ENCODE data around the gene SLC17A5.
"Not testable (repeated sequence)": the region's sequence is repeated elsewhere in the genome, so short reads cannot be mapped to it uniquely, and the experiment has no call there.

Gene SLC17A5

GRCh38 chr6:73688351-73688750, 34.6 kb upstream of the SLC17A5 start:
- Histone ChIP-seq H3K36me3 (ENCODE audit: insufficient read depth, low read length) (no peaks in the 10 kb centered on the region), H3K27ac (ENCODE audit: low read length) (no peak overlapping the region), H3K27me3 (ENCODE audit: insufficient read depth, low read length, poor library complexity) (no peaks in the 10 kb centered on the region), H3K9ac (ENCODE audit: low read depth, low read length) (no peak overlapping the region), H3K4me3 (ENCODE audit: low read depth in 1 of 2, low read length in 2 of 2) (no peak overlapping the region), H3K79me2 (ENCODE audit: insufficient read depth, low read length) (no peaks in the 10 kb centered on the region), H3K9me3 (ENCODE audit: insufficient read depth, low read length, severe bottlenecking) (no peaks in the 10 kb centered on the region), H4K20me1 (ENCODE audit: insufficient read depth, low read length) (no peaks in the 10 kb centered on the region), H2AFZ (ENCODE audit: low read depth, low read length) (no peak overlapping the region), H3K4me2 (ENCODE audit: insufficient read depth, low read length) (no peak overlapping the region), H3K4me1 (ENCODE audit: insufficient read depth, low read length) (no peaks in the 10 kb centered on the region)
- TF ChIP-seq EZH2 (IDR thresholded peaks at IDR 0.05; ENCODE audit: borderline replicate concordance, low read depth, low read length, severe bottlenecking) = no peak
- TF ChIP-seq, protein P1, sequence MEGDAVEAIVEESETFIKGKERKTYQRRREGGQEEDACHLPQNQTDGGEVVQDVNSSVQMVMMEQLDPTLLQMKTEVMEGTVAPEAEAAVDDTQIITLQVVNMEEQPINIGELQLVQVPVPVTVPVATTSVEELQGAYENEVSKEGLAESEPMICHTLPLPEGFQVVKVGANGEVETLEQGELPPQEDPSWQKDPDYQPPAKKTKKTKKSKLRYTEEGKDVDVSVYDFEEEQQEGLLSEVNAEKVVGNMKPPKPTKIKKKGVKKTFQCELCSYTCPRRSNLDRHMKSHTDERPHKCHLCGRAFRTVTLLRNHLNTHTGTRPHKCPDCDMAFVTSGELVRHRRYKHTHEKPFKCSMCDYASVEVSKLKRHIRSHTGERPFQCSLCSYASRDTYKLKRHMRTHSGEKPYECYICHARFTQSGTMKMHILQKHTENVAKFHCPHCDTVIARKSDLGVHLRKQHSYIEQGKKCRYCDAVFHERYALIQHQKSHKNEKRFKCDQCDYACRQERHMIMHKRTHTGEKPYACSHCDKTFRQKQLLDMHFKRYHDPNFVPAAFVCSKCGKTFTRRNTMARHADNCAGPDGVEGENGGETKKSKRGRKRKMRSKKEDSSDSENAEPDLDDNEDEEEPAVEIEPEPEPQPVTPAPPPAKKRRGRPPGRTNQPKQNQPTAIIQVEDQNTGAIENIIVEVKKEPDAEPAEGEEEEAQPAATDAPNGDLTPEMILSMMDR (IDR thresholded peaks at IDR 0.05; ENCODE audit: borderline replicate concordance, extremely low read depth, low read length, poor library complexity, severe bottlenecking) = no peak
- ATAC-seq (ENCODE audit: insufficient read depth, low read depth) (no peak), DNase-seq (no peak)

DNA sequence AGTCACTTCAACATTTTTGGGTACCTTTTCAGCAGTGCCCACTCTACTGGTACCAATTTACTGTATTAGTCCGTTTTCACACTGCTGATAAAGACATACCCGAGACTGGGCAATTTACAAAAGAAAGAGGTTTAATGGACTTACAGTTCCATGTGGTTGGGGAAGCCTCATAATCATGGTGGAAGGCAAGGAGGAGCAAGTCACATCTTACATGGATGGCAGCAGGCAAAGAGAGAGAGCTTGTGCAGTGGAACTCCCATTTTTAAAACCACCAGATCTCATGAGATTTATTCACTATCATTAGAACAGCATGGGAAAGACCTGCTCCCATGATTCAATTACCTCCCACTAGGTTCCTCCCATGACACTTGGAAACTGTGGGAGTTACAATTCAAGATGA, 29.8 kb upstream of the SLC17A5 start:
- H4K20me1 ChIP-seq (ENCODE audit: insufficient read depth, low read length); H3K36me3 ChIP-seq (ENCODE audit: insufficient read depth, low read length); H3K4me3 ChIP-seq (ENCODE audit: low read depth in 1 of 2, low read length in 2 of 2); H3K27me3 ChIP-seq (ENCODE audit: insufficient read depth, low read length, poor library complexity); H2AFZ ChIP-seq (ENCODE audit: low read depth, low read length); H3K27ac ChIP-seq (ENCODE audit: low read length); H3K79me2 ChIP-seq (ENCODE audit: insufficient read depth, low read length); DNase-seq; H3K9ac ChIP-seq (ENCODE audit: low read depth, low read length); H3K4me2 ChIP-seq (ENCODE audit: insufficient read depth, low read length); ATAC-seq (ENCODE audit: insufficient read depth, low read depth); H3K4me1 ChIP-seq (ENCODE audit: insufficient read depth, low read length); H3K9me3 ChIP-seq (ENCODE audit: insufficient read depth, low read length, severe bottlenecking): not testable (repeated sequence)

DNA sequence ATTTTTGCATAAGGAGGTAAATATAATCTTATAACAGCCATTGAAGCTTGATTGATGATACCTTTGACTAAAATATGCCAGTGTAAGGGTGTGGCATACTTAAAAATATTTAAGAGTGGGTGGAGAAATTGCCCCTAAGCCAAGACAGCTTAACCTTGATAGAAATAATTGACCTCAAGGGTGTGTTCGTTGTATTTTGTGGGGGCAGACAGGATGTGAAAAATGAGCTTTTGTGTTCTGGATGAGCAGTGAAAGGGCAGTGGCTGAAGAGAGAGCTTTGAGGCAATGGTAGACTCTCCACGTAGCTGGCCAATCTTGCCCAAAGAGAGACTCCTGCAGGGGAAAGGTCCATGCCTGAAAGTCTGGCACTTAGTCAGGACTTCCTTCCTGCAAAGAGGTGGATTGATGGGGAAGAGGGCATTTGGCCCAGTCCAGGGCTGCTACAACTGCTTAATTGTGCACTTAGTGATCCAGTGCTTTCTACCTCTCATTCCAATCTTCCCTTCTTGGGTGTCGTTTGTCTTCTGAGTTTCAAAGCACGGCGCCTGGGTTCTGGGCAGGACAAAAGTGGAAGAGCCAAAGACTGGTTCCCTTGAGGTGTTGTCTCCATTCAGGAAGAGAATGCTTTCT, 26.6 kb upstream of the SLC17A5 start:
- no peak overlapping the region for H3K4me2 ChIP-seq (ENCODE audit: insufficient read depth, low read length)
- no peak for DNase-seq
- no peaks in the 10 kb centered on the region for H3K4me1 ChIP-seq (ENCODE audit: insufficient read depth, low read length)
- H3K9ac ChIP-seq (ENCODE audit: low read depth, low read length) = no peak overlapping the region
- no peak overlapping the region for H3K27ac ChIP-seq (ENCODE audit: low read length)
- no peak overlapping the region for H2AFZ ChIP-seq (ENCODE audit: low read depth, low read length)
- no peak for ATAC-seq (ENCODE audit: insufficient read depth, low read depth)
- no peaks in the 10 kb centered on the region for H3K27me3 ChIP-seq (ENCODE audit: insufficient read depth, low read length, poor library complexity)
- no peaks in the 10 kb centered on the region for H3K9me3 ChIP-seq (ENCODE audit: insufficient read depth, low read length, severe bottlenecking)
- H3K4me3 ChIP-seq (ENCODE audit: low read depth in 1 of 2, low read length in 2 of 2) = no peak overlapping the region
- TF ChIP-seq EZH2 (IDR thresholded peaks at IDR 0.05; ENCODE audit: borderline replicate concordance, low read depth, low read length, severe bottlenecking) = no peak
- TF ChIP-seq, protein P1 (IDR thresholded peaks at IDR 0.05; ENCODE audit: borderline replicate concordance, extremely low read depth, low read length, poor library complexity, severe bottlenecking) = no peak
- no peaks in the 10 kb centered on the region for H3K36me3 ChIP-seq (ENCODE audit: insufficient read depth, low read length)
- no peaks in the 10 kb centered on the region for H4K20me1 ChIP-seq (ENCODE audit: insufficient read depth, low read length)
- no peaks in the 10 kb centered on the region for H3K79me2 ChIP-seq (ENCODE audit: insufficient read depth, low read length)

DNA sequence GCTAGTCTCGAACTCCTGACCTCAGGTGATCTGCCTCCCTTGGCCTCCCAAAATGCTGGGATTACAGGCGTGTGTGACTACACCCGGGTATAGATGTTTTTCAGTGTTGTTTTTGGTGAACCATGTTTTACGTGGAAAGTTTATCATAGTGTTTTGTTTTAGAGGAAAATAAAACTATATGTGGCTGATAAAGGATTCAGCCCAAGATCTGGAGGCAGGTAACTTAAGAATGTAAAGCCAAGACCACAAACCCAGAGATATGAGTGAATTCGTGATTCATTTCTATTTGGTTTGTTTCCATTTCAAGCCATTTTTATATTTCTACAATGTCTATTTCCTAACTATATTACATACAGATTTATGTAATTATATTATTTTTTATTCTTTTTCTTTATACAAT, 26.1 kb upstream of the SLC17A5 start:
- H3K9ac ChIP-seq (ENCODE audit: low read depth, low read length); H3K27me3 ChIP-seq (ENCODE audit: insufficient read depth, low read length, poor library complexity); H3K27ac ChIP-seq (ENCODE audit: low read length); H2AFZ ChIP-seq (ENCODE audit: low read depth, low read length); H4K20me1 ChIP-seq (ENCODE audit: insufficient read depth, low read length); H3K36me3 ChIP-seq (ENCODE audit: insufficient read depth, low read length); H3K4me2 ChIP-seq (ENCODE audit: insufficient read depth, low read length); DNase-seq; H3K4me1 ChIP-seq (ENCODE audit: insufficient read depth, low read length); ATAC-seq (ENCODE audit: insufficient read depth, low read depth); H3K79me2 ChIP-seq (ENCODE audit: insufficient read depth, low read length); H3K9me3 ChIP-seq (ENCODE audit: insufficient read depth, low read length, severe bottlenecking); H3K4me3 ChIP-seq (ENCODE audit: low read depth in 1 of 2, low read length in 2 of 2): not testable (repeated sequence)
